HepG2 (cell line): ENCODE results near the gene AGMO.

Source experiments
- ATAD3A ChIP-seq: sonication (generic); formaldehyde crosslinking; IDR thresholded peaks from 2 replicates; pipeline ENCODE4 v1.4.0; 2020; ENCODE audit warnings: missing genetic modification reagents
- BHLHE40 ChIP-seq: IDR thresholded peaks from 2 replicates; pipeline ENCODE4 v1.6.1; 2011; ENCODE audit warnings: low read length, improper control_type of control experiment
- NCOA5 ChIP-seq: sonication (generic); formaldehyde crosslinking; IDR thresholded peaks from 2 replicates; pipeline ENCODE4 v1.4.0; 2020; ENCODE audit warnings: missing genetic modification reagents
- PCBP2 ChIP-seq: fragments of 200-400 bp; formaldehyde crosslinking; optimal IDR thresholded peaks from 2 replicates; pipeline ENCODE3; 2018; ENCODE audit warnings: low read length, low read depth; ENCODE audit not compliant: poor library complexity, severe bottlenecking
- XRCC5 ChIP-seq: fragments of 200-400 bp; formaldehyde crosslinking; optimal IDR thresholded peaks from 2 replicates; pipeline ENCODE3; 2017; ENCODE audit warnings: mild to moderate bottlenecking, low read length
- ZNF274 ChIP-seq: sonication (generic); formaldehyde crosslinking; IDR thresholded peaks from 2 replicates; pipeline ENCODE4 v1.5.1; 2020; ENCODE audit warnings: mild to moderate bottlenecking, missing genetic modification reagents
- TF ChIP-seq, protein P1 (sequence below), 2 experiments: sonication (generic) in 1 of 2; formaldehyde crosslinking in 1 of 2; IDR thresholded peaks; 2 replicates each; pipeline versions ENCODE4 v1.4.0 to v1.6.1; 2016 to 2020; ENCODE audit warnings: borderline replicate concordance in 1 of 2, low read depth in 1 of 2, mild to moderate bottlenecking in 1 of 2, missing genetic modification reagents in 1 of 2
- TF ChIP-seq, protein P2 (sequence below): sonication (generic); formaldehyde crosslinking; IDR thresholded peaks from 2 replicates; pipeline ENCODE4 v1.4.0; 2020; ENCODE audit warnings: missing genetic modification reagents
- TF ChIP-seq, protein P3 (sequence below): sonication (generic); formaldehyde crosslinking; IDR thresholded peaks from 2 replicates; pipeline ENCODE4 v1.5.0; 2020; ENCODE audit warnings: missing genetic modification reagents
- TF ChIP-seq, protein P4 (sequence below): IDR thresholded peaks from 2 replicates; pipeline ENCODE4 v1.6.1; 2012; ENCODE audit warnings: low read depth, low read length, improper control_type of control experiment

DNA sequence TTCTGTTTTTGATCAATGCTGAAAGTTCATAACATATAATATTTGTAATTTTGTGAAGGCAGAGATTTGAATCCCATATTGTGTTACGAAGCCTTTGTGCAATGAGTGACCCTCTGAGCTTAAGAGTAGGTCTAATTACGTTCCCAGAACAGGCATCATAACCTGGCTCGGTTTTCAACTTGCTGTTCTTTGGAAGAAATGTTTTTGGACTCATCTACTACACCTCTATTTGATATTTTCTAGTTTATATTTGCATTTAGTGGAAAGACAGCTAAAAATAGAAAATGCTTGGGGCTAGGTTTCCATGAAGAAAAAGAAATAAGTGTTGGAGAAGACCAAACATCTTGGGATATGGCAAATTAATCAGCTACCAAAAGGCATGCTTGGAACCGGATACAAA, 234.8 kb downstream of the AGMO start:
- TF ChIP-seq BHLHE40 (no peak), NCOA5 (no peak), ZNF274 (CRISPR knock-in tag) (no peak), ATAD3A (no peak), PCBP2 (no peak), XRCC5 (no peak)
- TF ChIP-seq, protein P1, sequence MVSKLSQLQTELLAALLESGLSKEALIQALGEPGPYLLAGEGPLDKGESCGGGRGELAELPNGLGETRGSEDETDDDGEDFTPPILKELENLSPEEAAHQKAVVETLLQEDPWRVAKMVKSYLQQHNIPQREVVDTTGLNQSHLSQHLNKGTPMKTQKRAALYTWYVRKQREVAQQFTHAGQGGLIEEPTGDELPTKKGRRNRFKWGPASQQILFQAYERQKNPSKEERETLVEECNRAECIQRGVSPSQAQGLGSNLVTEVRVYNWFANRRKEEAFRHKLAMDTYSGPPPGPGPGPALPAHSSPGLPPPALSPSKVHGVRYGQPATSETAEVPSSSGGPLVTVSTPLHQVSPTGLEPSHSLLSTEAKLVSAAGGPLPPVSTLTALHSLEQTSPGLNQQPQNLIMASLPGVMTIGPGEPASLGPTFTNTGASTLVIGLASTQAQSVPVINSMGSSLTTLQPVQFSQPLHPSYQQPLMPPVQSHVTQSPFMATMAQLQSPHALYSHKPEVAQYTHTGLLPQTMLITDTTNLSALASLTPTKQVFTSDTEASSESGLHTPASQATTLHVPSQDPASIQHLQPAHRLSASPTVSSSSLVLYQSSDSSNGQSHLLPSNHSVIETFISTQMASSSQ (IDR thresholded peaks at IDR 0.05; ENCODE audit: low read depth): no peak
- TF ChIP-seq, protein P1 (CRISPR knock-in tag; IDR thresholded peaks at IDR 0.05; ENCODE audit: borderline replicate concordance): no peak
- TF ChIP-seq, protein P2, sequence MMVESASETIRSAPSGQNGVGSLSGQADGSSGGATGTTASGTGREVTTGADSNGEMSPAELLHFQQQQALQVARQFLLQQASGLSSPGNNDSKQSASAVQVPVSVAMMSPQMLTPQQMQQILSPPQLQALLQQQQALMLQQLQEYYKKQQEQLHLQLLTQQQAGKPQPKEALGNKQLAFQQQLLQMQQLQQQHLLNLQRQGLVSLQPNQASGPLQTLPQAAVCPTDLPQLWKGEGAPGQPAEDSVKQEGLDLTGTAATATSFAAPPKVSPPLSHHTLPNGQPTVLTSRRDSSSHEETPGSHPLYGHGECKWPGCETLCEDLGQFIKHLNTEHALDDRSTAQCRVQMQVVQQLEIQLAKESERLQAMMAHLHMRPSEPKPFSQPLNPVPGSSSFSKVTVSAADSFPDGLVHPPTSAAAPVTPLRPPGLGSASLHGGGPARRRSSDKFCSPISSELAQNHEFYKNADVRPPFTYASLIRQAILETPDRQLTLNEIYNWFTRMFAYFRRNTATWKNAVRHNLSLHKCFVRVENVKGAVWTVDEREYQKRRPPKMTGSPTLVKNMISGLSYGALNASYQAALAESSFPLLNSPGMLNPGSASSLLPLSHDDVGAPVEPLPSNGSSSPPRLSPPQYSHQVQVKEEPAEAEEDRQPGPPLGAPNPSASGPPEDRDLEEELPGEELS (CRISPR knock-in tag): no peak
- TF ChIP-seq, protein P3, sequence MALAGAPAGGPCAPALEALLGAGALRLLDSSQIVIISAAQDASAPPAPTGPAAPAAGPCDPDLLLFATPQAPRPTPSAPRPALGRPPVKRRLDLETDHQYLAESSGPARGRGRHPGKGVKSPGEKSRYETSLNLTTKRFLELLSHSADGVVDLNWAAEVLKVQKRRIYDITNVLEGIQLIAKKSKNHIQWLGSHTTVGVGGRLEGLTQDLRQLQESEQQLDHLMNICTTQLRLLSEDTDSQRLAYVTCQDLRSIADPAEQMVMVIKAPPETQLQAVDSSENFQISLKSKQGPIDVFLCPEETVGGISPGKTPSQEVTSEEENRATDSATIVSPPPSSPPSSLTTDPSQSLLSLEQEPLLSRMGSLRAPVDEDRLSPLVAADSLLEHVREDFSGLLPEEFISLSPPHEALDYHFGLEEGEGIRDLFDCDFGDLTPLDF (CRISPR knock-in tag): no peak
- TF ChIP-seq, protein P4, sequence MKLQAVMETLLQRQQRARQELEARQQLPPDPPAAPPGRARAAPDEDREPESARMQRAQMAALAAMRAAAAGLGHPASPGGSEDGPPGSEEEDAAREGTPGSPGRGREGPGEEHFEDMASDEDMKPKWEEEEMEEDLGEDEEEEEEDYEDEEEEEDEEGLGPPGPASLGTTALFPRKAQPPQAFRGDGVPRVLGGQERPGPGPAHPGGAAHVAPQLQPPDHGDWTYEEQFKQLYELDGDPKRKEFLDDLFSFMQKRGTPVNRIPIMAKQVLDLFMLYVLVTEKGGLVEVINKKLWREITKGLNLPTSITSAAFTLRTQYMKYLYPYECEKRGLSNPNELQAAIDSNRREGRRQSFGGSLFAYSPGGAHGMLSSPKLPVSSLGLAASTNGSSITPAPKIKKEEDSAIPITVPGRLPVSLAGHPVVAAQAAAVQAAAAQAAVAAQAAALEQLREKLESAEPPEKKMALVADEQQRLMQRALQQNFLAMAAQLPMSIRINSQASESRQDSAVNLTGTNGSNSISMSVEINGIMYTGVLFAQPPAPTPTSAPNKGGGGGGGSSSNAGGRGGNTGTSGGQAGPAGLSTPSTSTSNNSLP: no peak
